ENCODE data around the gene AJUBA.
"Not testable (repeated sequence)": the region's sequence is repeated elsewhere in the genome, so short reads cannot be mapped to it uniquely, and the experiment has no call there.

Gene AJUBA

GRCh38 chr14:22978981-22979671, 3.2 kb downstream of the AJUBA start:
- no peak for DNase-seq

- DNase-seq: no peak
Observed at GRCh38 chr14:22978487-22978837, 3.9 kb downstream of the AJUBA start.

GRCh38 chr14:22977684-22978486, 4.5 kb downstream of the AJUBA start:
- DNase-seq: no peak

GRCh38 chr14:22977434-22977683, 5.0 kb downstream of the AJUBA start:
- no peak for DNase-seq

- DNase-seq: no peak
Observed at GRCh38 chr14:22976620-22977433, 5.5 kb downstream of the AJUBA start.

- DNase-seq: no peak
Observed at GRCh38 chr14:22974530-22975313, 7.6 kb downstream of the AJUBA start.

- DNase-seq: peak; percentile 22 to 43
Observed at GRCh38 chr14:22973217-22974032, 8.9 kb downstream of the AJUBA start.

- no peak for DNase-seq
Observed at GRCh38 chr14:22972313-22972930, 9.9 kb downstream of the AJUBA start.

GRCh38 chr14:22971152-22971551, 11.2 kb downstream of the AJUBA start:
- DNase-seq: no peak

GRCh38 chr14:22966783-22967269, 15.5 kb downstream of the AJUBA start:
- no peak for DNase-seq

- DNase-seq: not testable (repeated sequence)
Observed at GRCh38 chr14:22965916-22966782, 16.2 kb downstream of the AJUBA start.

GRCh38 chr14:22962061-22962676, 20.2 kb downstream of the AJUBA start:
- DNase-seq: no peak

- no peak for DNase-seq
Observed at GRCh38 chr14:22955702-22956569, 26.4 kb downstream of the AJUBA start.

GRCh38 chr14:22952418-22952817, 29.9 kb downstream of the AJUBA start:
- no peak for DNase-seq

GRCh38 chr14:22951795-22952194, 30.6 kb downstream of the AJUBA start:
- DNase-seq: not testable (repeated sequence)

- no peak for DNase-seq
Observed at GRCh38 chr14:22945642-22946041, 36.7 kb downstream of the AJUBA start.

GRCh38 chr14:22939684-22940083, 42.7 kb downstream of the AJUBA start:
- DNase-seq: no peak

- no peak for DNase-seq
Observed at GRCh38 chr14:22935156-22935555, 47.2 kb downstream of the AJUBA start.

GRCh38 chr14:22932146-22932545, 50.2 kb downstream of the AJUBA start:
- no peak for DNase-seq

Measured in activated CD4-positive, alpha-beta T cell treated with anti-CD3 and anti-CD28 coated beads for 4 hours (primary cell).